Kidney tubule cell (primary cell): ENCODE measurements around the gene MANF.
"Not testable (repeated sequence)": the region's sequence is repeated elsewhere in the genome, so short reads cannot be mapped to it uniquely, and the experiment has no call there.

ENCODE experiments used
- DNase-seq: peaks from one replicate; pipeline ENCODE4 v3.0.0-alpha.2; 2018; ENCODE audit warnings: low spot score

MANF gene

GRCh38 chr3:51384726-51385473, at the start of gene MANF:
TSS of gene MANF (plus strand) at chr3:51385291. CDS start at chr3:51385343, 52 bp downstream.
- DNase-seq = peak; percentile 99

- no peak for DNase-seq
These were observed 48.8 kb upstream of the MANF start for GRCh38 chr3:51336261-51336660.

GRCh38 chr3:51337666-51338065, 47.4 kb upstream of the MANF start:
- no peak for DNase-seq

GRCh38 chr3:51338632-51339031, 46.5 kb upstream of the MANF start:
- DNase-seq = no peak

GRCh38 chr3:51340013-51340829, 44.9 kb upstream of the MANF start:
- DNase-seq = peak; percentile 94

GRCh38 chr3:51340989-51341636, 44.0 kb upstream of the MANF start:
- peak; percentile 60 for DNase-seq

GRCh38 chr3:51343918-51344687, 41.0 kb upstream of the MANF start:
- peak; percentile 49 for DNase-seq

GRCh38 chr3:51350751-51351150, 34.3 kb upstream of the MANF start:
- no peak for DNase-seq

- no peak for DNase-seq
These were observed 32.0 kb upstream of the MANF start for GRCh38 chr3:51353131-51353530.

- DNase-seq = no peak
These were observed 31.4 kb upstream of the MANF start for GRCh38 chr3:51353691-51354090.

- no peak for DNase-seq
These were observed 30.9 kb upstream of the MANF start for GRCh38 chr3:51354172-51354571.

GRCh38 chr3:51354731-51355615, 30.1 kb upstream of the MANF start:
- no peak for DNase-seq

- no peak for DNase-seq
These were observed 29.1 kb upstream of the MANF start for GRCh38 chr3:51355891-51356578.

GRCh38 chr3:51357856-51358255, 27.2 kb upstream of the MANF start:
- DNase-seq = no peak

- DNase-seq = no peak
These were observed 26.1 kb upstream of the MANF start for GRCh38 chr3:51358981-51359380.

GRCh38 chr3:51360806-51361205, 24.3 kb upstream of the MANF start:
- DNase-seq = no peak

- no peak for DNase-seq
These were observed 23.3 kb upstream of the MANF start for GRCh38 chr3:51361746-51362145.

- no peak for DNase-seq
These were observed 22.6 kb upstream of the MANF start for GRCh38 chr3:51362476-51362875.

GRCh38 chr3:51368276-51368675, 16.8 kb upstream of the MANF start:
- DNase-seq = not testable (repeated sequence)

- DNase-seq = peak; percentile 70
These were observed 13.0 kb upstream of the MANF start for GRCh38 chr3:51371943-51372557.
